H1 (cell line): Measurements from ENCODE around the gene COL5A1. TPM values are rescaled to one million over a fixed set of nuclear protein-coding genes. Genes with fewer than 3 reads are reported as not detected.

ENCODE experiments used
- CTCF ChIA-PET: fragments of 300-600 bp; sonication (Branson Sonifier 250); formaldehyde crosslinking; loops from one replicate; lab custom pipeline; 2021; ENCODE audit not compliant: partially characterized antibody; lab: Charles Lee
- POLR2A ChIA-PET: fragments of 300-600 bp; sonication (Branson Sonifier 250); formaldehyde crosslinking; loops from one replicate; lab custom pipeline; 2021; ENCODE audit warnings: inconsistent platforms; ENCODE audit not compliant: partially characterized antibody; lab: Charles Lee
- DNase-seq, 2 experiments: peaks; one replicate each; pipeline versions ENCODE4 v3.0.0 to v3.0.0-alpha.2; 2010 to 2022; ENCODE audit warnings: low spot score in 2 of 2, low read depth in 1 of 2, mixed read lengths in 1 of 2
- FAIRE-seq: peaks from 2 replicates; lab custom pipeline; 2011; peaks lifted over from hg19 to GRCh38; lab: Jason Lieb, UNC
- H2AFZ ChIP-seq: 2 replicates; pipeline ENCODE4 v1.8.1; 2012; ENCODE audit warnings: low read length, inconsistent platforms
- H2AK5ac ChIP-seq: 2 replicates; pipeline ENCODE4 v1.6.1; 2013; ENCODE audit warnings: low read depth, low read length
- H2BK120ac ChIP-seq: replicated peaks from 2 replicates; pipeline ENCODE3; 2013; ENCODE audit warnings: low read depth, low read length, inconsistent platforms
- H2BK12ac ChIP-seq: 2 replicates; pipeline ENCODE4 v1.6.1; 2013; ENCODE audit warnings: low read depth, low read length
- H2BK15ac ChIP-seq: 2 replicates; pipeline ENCODE4 v1.6.1; 2013; ENCODE audit warnings: low read length
- H2BK20ac ChIP-seq: 2 replicates; pipeline ENCODE4 v1.6.1; 2013; ENCODE audit warnings: low read length
- H2BK5ac ChIP-seq: 2 replicates; pipeline ENCODE4 v1.6.1; 2013; ENCODE audit warnings: low read depth, low read length
- H3K14ac ChIP-seq: 2 replicates; pipeline ENCODE4 v1.6.1; 2013; ENCODE audit warnings: inconsistent platforms; ENCODE audit not compliant: insufficient read length
- H3K18ac ChIP-seq: 2 replicates; pipeline ENCODE4 v1.6.1; 2013; ENCODE audit warnings: low read length; ENCODE audit errors: extremely low read depth
- H3K23ac ChIP-seq: 2 replicates; pipeline ENCODE4 v1.6.1; 2013; ENCODE audit warnings: inconsistent platforms; ENCODE audit not compliant: insufficient read length
- H3K23me2 ChIP-seq: 2 replicates; pipeline ENCODE4 v1.6.1; 2013; ENCODE audit warnings: low read depth, low read length
- H3K27ac ChIP-seq: 2 replicates; pipeline ENCODE4 v1.6.1; 2011; ENCODE audit warnings: low read depth, low read length, inconsistent platforms
- H3K27me3 ChIP-seq, 4 experiments: replicated peaks in 1 of 4; 1 replicate in 1 of 4; 2 replicates in 3 of 4; pipeline versions ENCODE4 v1.6.1 to v1.8.1; 2011 to 2013; ENCODE audit warnings: low read length in 3 of 4, mild to moderate bottlenecking in 3 of 4, inconsistent platforms in 2 of 4, mixed read lengths in 2 of 4, moderate library complexity in 1 of 4; ENCODE audit not compliant: control insufficient read depth in 3 of 4, insufficient read depth in 3 of 4; ENCODE audit errors: extremely low read depth in 1 of 4
- H3K36me3 ChIP-seq, 4 experiments: 2 replicates each; pipeline versions ENCODE4 v1.6.1 to v1.8.1; 2011 to 2013; ENCODE audit warnings: mild to moderate bottlenecking in 4 of 4, low read length in 3 of 4, moderate library complexity in 2 of 4, control low read depth in 1 of 4, inconsistent platforms in 1 of 4; ENCODE audit not compliant: insufficient read depth in 4 of 4, control insufficient read depth in 2 of 4
- H3K4ac ChIP-seq: replicated peaks from 2 replicates; pipeline ENCODE3; 2013; ENCODE audit warnings: low read length, low read depth, mixed read lengths, inconsistent platforms; ENCODE audit not compliant: insufficient read length
- H3K4me1 ChIP-seq, 4 experiments: replicated peaks in 1 of 4; 1 replicate in 1 of 4; 2 replicates in 3 of 4; pipeline versions ENCODE4 v1.6.1 to v1.8.1; 2011 to 2013; ENCODE audit warnings: low read length in 3 of 4, inconsistent platforms in 2 of 4, mixed read lengths in 1 of 4; ENCODE audit not compliant: insufficient read depth in 4 of 4, control insufficient read depth in 3 of 4
- H3K4me2 ChIP-seq, 2 experiments: 2 replicates each; pipeline versions ENCODE4 v1.6.1 to v1.8.1; 2011 to 2013; ENCODE audit warnings: low read depth in 2 of 2, low read length in 2 of 2, control low read depth in 1 of 2, inconsistent platforms in 1 of 2, mild to moderate bottlenecking in 1 of 2; ENCODE audit not compliant: insufficient read depth in 1 of 2
- H3K4me3 ChIP-seq, 4 experiments: fragments of 200-600, 300-600 bp in 1 of 4; sonication (generic), shearing (Covaris generic), sonication (Bioruptor Twin) in 1 of 4; 2 replicates each; pipeline versions ENCODE4 v1.5.1 to v1.8.1; 2011 to 2016; ENCODE audit warnings: low read length in 4 of 4, low read depth in 3 of 4, control low read depth in 2 of 4, inconsistent platforms in 2 of 4, mild to moderate bottlenecking in 2 of 4, mixed read lengths in 1 of 4, moderate library complexity in 1 of 4; ENCODE audit not compliant: insufficient read depth in 2 of 4; ENCODE audit errors: extremely low read depth in 1 of 4
- H3K56ac ChIP-seq: replicated peaks from 2 replicates; pipeline ENCODE3; 2013; ENCODE audit warnings: low read depth, mild to moderate bottlenecking, mixed read lengths, low read length, inconsistent platforms; ENCODE audit not compliant: insufficient read length
- H3K79me1 ChIP-seq: 2 replicates; pipeline ENCODE4 v1.6.1; 2013; ENCODE audit warnings: low read depth, low read length, control low read depth
- H3K79me2 ChIP-seq, 2 experiments: 2 replicates each; pipeline versions ENCODE4 v1.6.1 to v1.8.1; 2012 to 2013; ENCODE audit warnings: low read length in 2 of 2, mild to moderate bottlenecking in 2 of 2, inconsistent platforms in 1 of 2; ENCODE audit not compliant: insufficient read depth in 2 of 2, control insufficient read depth in 1 of 2
- H3K9ac ChIP-seq, 4 experiments: replicated peaks in 1 of 4; 1 replicate in 1 of 4; 2 replicates in 3 of 4; pipeline versions ENCODE4 v1.6.1 to v1.8.1; 2011 to 2013; ENCODE audit warnings: low read depth in 3 of 4, low read length in 3 of 4, control low read depth in 2 of 4, mild to moderate bottlenecking in 2 of 4, moderate library complexity in 2 of 4, inconsistent platforms in 1 of 4; ENCODE audit errors: extremely low read depth in 1 of 4
- H3K9me3 ChIP-seq, 2 experiments: 2 replicates each; pipeline versions ENCODE4 v1.6.1 to v1.8.1; 2012 to 2013; ENCODE audit warnings: mild to moderate bottlenecking in 2 of 2, moderate library complexity in 2 of 2, control low read depth in 1 of 2, inconsistent platforms in 1 of 2, low read depth in 1 of 2, low read length in 1 of 2, mixed read lengths in 1 of 2; ENCODE audit not compliant: insufficient read depth in 2 of 2
- H4K20me1 ChIP-seq, 2 experiments: replicated peaks in 1 of 2; 2 replicates each; pipeline versions ENCODE3 to v1.8.1; 2011 to 2013; ENCODE audit warnings: inconsistent platforms in 2 of 2, low read length in 2 of 2, mild to moderate bottlenecking in 1 of 2; ENCODE audit not compliant: insufficient read depth in 2 of 2, control insufficient read depth in 1 of 2
- H4K5ac ChIP-seq: 2 replicates; pipeline ENCODE4 v1.6.1; 2013; ENCODE audit warnings: low read length, low read depth, mixed read lengths, inconsistent platforms; ENCODE audit not compliant: insufficient read length
- H4K8ac ChIP-seq: 2 replicates; pipeline ENCODE4 v1.8.0; 2013; ENCODE audit warnings: mild to moderate bottlenecking, moderate library complexity, low read length, inconsistent platforms; ENCODE audit not compliant: insufficient read depth; ENCODE audit errors: extremely low read depth
- H4K91ac ChIP-seq: replicated peaks from 2 replicates; pipeline ENCODE3; 2013; ENCODE audit warnings: low read length, mixed read lengths, inconsistent platforms; ENCODE audit not compliant: insufficient read length
- ATF3 ChIP-seq: IDR thresholded peaks from 2 replicates; pipeline ENCODE4 v1.6.1; 2011; ENCODE audit warnings: low read depth, mild to moderate bottlenecking, low read length; ENCODE audit not compliant: insufficient read depth
- BACH1 ChIP-seq: IDR thresholded peaks from 2 replicates; pipeline ENCODE4 v1.6.1; 2012; ENCODE audit warnings: low read length, improper control_type of control experiment
- GTF2F1 ChIP-seq: IDR thresholded peaks from 2 replicates; pipeline ENCODE4 v1.6.1; 2012; ENCODE audit warnings: low read depth, low read length, improper control_type of control experiment, borderline replicate concordance
- HDAC2 ChIP-seq, 2 experiments: fragments of 300-600 bp in 1 of 2; sonication (generic) in 1 of 2; IDR thresholded peaks; 2 replicates each; pipeline ENCODE4 v1.6.1; 2011 to 2012; ENCODE audit warnings: low read depth in 2 of 2, low read length in 2 of 2, mild to moderate bottlenecking in 2 of 2, moderate library complexity in 2 of 2, borderline replicate concordance in 1 of 2, inconsistent platforms in 1 of 2
- KDM5A ChIP-seq: fragments of 200-600 bp; IDR thresholded peaks from 2 replicates; pipeline ENCODE4 v1.7.1; 2012; ENCODE audit warnings: mild to moderate bottlenecking, low read length, inconsistent platforms, mixed read lengths
- NRF1 ChIP-seq: IDR thresholded peaks from 2 replicates; pipeline ENCODE4 v1.6.1; 2011; ENCODE audit warnings: mild to moderate bottlenecking, low read depth, low read length, improper control_type of control experiment
- SIN3A ChIP-seq, 2 experiments: IDR thresholded peaks in 1 of 2; conservative IDR thresholded peaks in 1 of 2; 2 replicates each; pipeline ENCODE4 v1.6.1; 2011 to 2012; ENCODE audit warnings: low read length in 2 of 2, improper control_type of control experiment in 1 of 2, low read depth in 1 of 2, mild to moderate bottlenecking in 1 of 2
- SRF ChIP-seq: IDR thresholded peaks from 2 replicates; pipeline ENCODE4 v1.6.1; 2011; ENCODE audit warnings: mild to moderate bottlenecking, low read depth, low read length, moderate library complexity
- TAF1 ChIP-seq: IDR thresholded peaks from 2 replicates; pipeline ENCODE4 v1.6.1; 2011; ENCODE audit warnings: mild to moderate bottlenecking, low read depth, low read length
- TEAD4 ChIP-seq: IDR thresholded peaks from 2 replicates; pipeline ENCODE4 v1.6.1; 2012; ENCODE audit warnings: low read depth, low read length, inconsistent platforms, mixed read lengths
- WGBS, 2 experiments: shearing (Covaris generic) in 1 of 2; methylation state at CpG; one replicate each; pipeline versions ENCODE4 v1.1.6 to v1.1.7; 2013 to 2015; ENCODE audit warnings: low lambda C conversion rate in 2 of 2, mixed read lengths in 2 of 2, inconsistent platforms in 1 of 2, low coverage in 1 of 2, missing lambda C conversion rate in 1 of 2; ENCODE audit not compliant: insufficient replicate concordance in 2 of 2, insufficient coverage in 1 of 2, insufficient read length in 1 of 2; ENCODE audit errors: extremely low coverage in 1 of 2, missing lambda C conversion rate in 1 of 2; 5-methylcytosine and 5-hydroxymethylcytosine counted together
- polyA plus RNA-seq, 7 experiments: library from polyadenylated mRNA; depleted of rRNA in 3 of 7; stranded (reverse) in 5 of 7; unstranded in 2 of 7; fragments of >200 nt in 5 of 7; fragments of 200-250 nt in 2 of 7; gene quantifications; 1 replicate in 5 of 7; 2 replicates in 1 of 7; 4 replicates in 1 of 7; pipeline versions ENCODE4 v1.2.1 to v1.2.3, GENCODE V29; 2011 to 2013; ENCODE audit warnings: missing spikeins in 2 of 7, mixed read lengths in 2 of 7
- total RNA-seq: library from RNA; stranded (reverse); fragmentation: NEBNext Ultra II Directional; extraction: Animal tissue kit (Norgen Biotek cat#: 25700); gene quantifications from 2 replicates; pipeline ENCODE4 v1.2.1, GENCODE V29; 2021

The COL5A1 gene
- total and polyA plus RNA-seq, 2 of the 8 experiments (the other 6 are each of a cell fraction or from before 2014, with no cell fraction given) = 3.8 to 12.0 TPM

GRCh38 chr9:134800791-134801339 is 159.3 kb downstream of the COL5A1 start:
- H2AFZ ChIP-seq = no peak overlapping the region
- H4K5ac ChIP-seq = no peak overlapping the region
- no peaks in the 10 kb centered on the region for H4K20me1 ChIP-seq
- H3K4me3 ChIP-seq = no peak overlapping the region
- H4K91ac ChIP-seq = no peak overlapping the region
- no peak overlapping the region for H2BK12ac ChIP-seq
- no peak overlapping the region; the same call in 1 of the 2 replicates for H2BK5ac ChIP-seq
- H3K79me1 ChIP-seq = no peaks in the 10 kb centered on the region
- ChIA-PET CTCF (interaction anchor here (0.6 to 1.6 kb wide), 6 partner anchors 9 to 1190 kb away, joined by 3 to 6 read pairs (median 6); no protein-coding TSS in a partner anchor), POLR2A (no interaction called here)
- no peak overlapping the region for H2BK120ac ChIP-seq
- H3K23me2 ChIP-seq = no peaks in the 10 kb centered on the region
- no peak overlapping the region for H3K14ac ChIP-seq
- no peaks in the 10 kb centered on the region for H3K27me3 ChIP-seq
- H3K79me2 ChIP-seq = no peaks in the 10 kb centered on the region
- no peak overlapping the region for H3K23ac ChIP-seq
- no peaks in the 10 kb centered on the region; a peak in 1 of 7 replicates for H3K4me1 ChIP-seq
- no peak overlapping the region for H2AK5ac ChIP-seq
- H3K9me3 ChIP-seq = no peaks in the 10 kb centered on the region
- no peak overlapping the region for H3K27ac ChIP-seq
- H3K9ac ChIP-seq = no peak overlapping the region
- no peak overlapping the region for H3K18ac ChIP-seq
- no peak overlapping the region for H4K8ac ChIP-seq
- no peaks in the 10 kb centered on the region for H3K36me3 ChIP-seq
- DNase-seq (no peak), FAIRE-seq (no peak)
- no peak overlapping the region for H3K4me2 ChIP-seq
- WGBS, 2 experiments = 89% methylated on average over 24 of the region's 25 CpGs; no CpG with 5 or more reads in 1 of the 2 experiments
- H3K4ac ChIP-seq = no peak overlapping the region
- no peak overlapping the region; the same call in 1 of the 2 replicates for H2BK15ac ChIP-seq
- H2BK20ac ChIP-seq = no peak overlapping the region
- no peak overlapping the region for H3K56ac ChIP-seq
- TF ChIP-seq KDM5A = no peak
- no peak for TF ChIP-seq SRF
- no peak for TF ChIP-seq TEAD4
- no peak for TF ChIP-seq BACH1
- no peak for TF ChIP-seq NRF1
- no peak for TF ChIP-seq HDAC2 (IDR thresholded peaks at IDR 0.05; ENCODE audit: borderline replicate concordance in 1 of 2, low read depth in 2 of 2, low read length in 2 of 2)
- no peak for TF ChIP-seq ATF3
- TF ChIP-seq GTF2F1 = no peak
- TF ChIP-seq SIN3A (conservative IDR thresholded peaks at IDR 0.05 in 1 of 2, IDR thresholded peaks at IDR 0.05 in 1 of 2; ENCODE audit: low read depth in 1 of 2, low read length in 2 of 2) = no peak
- TF ChIP-seq TAF1 = no peak
